ENCODE data around the gene MSLN. TPM values are rescaled to one million over a fixed set of nuclear protein-coding genes. Genes with fewer than 3 reads are reported as not detected.

The MSLN gene
- total and polyA plus RNA-seq, 2 of the 8 experiments (the other 6 are each of a cell fraction or from before 2014, with no cell fraction given) = 0.28 to 0.50 TPM

- FAIRE-seq = no peak
- CTCF ChIA-PET (ENCODE audit: partially characterized antibody) = interaction anchor here (1.0 to 6.0 kb wide), 4 partner anchors 11 to 64 kb away, joined by 3 to 35 read pairs (median 9); no protein-coding TSS in a partner anchor
- no peak overlapping the region for H3K4me2 ChIP-seq (ENCODE audit: insufficient read depth in 1 of 2, low read depth in 2 of 2, low read length in 2 of 2)
- no peak for TF ChIP-seq FOSL1 (IDR thresholded peaks at IDR 0.05; ENCODE audit: insufficient read depth, low read depth, low read length)
- TF ChIP-seq EP300 (IDR thresholded peaks at IDR 0.05; ENCODE audit: borderline replicate concordance in 1 of 2, low read depth in 2 of 2, low read length in 2 of 2) = no peak
Measured at GRCh38 chr16:774086-775001, 13.8 kb downstream of the MSLN start.

More at GRCh38 chr16:774086-775001, 13.8 kb downstream of the MSLN start:
- H2BK12ac ChIP-seq (ENCODE audit: low read depth, low read length) = no peak overlapping the region
- no peaks in the 10 kb centered on the region for H3K79me2 ChIP-seq (ENCODE audit: control insufficient read depth in 1 of 2, insufficient read depth in 2 of 2, low read length in 2 of 2)
- no peak overlapping the region for H3K9ac ChIP-seq (replicated peaks in 1 of 4; ENCODE audit: extremely low read depth in 1 of 4, low read depth in 3 of 4, low read length in 3 of 4)
- no peak overlapping the region for H2BK5ac ChIP-seq (ENCODE audit: low read depth, low read length)
- no peak overlapping the region for H3K56ac ChIP-seq (replicated peaks; ENCODE audit: insufficient read length, low read depth, low read length)
- POLR2A ChIA-PET (ENCODE audit: partially characterized antibody) = interaction anchor here (2.0 kb wide), 1 partner anchor 58 kb away, joined by 8 read pairs; no protein-coding TSS in a partner anchor
- no peak overlapping the region; the same call in 1 of the 2 replicates for H2BK15ac ChIP-seq (ENCODE audit: low read length)
- H4K5ac ChIP-seq (ENCODE audit: insufficient read length, low read depth, low read length) = no peak overlapping the region
- no peaks in the 10 kb centered on the region; the same call in 1 of the 2 replicates for H3K23me2 ChIP-seq (ENCODE audit: low read depth, low read length)
- H3K27me3 ChIP-seq (replicated peaks in 1 of 4; ENCODE audit: control insufficient read depth in 3 of 4, extremely low read depth in 1 of 4, insufficient read depth in 3 of 4, low read length in 3 of 4) = peaks cover 0 to under 1% (median 0%) of the 10 kb centered on the region in 4 experiments; a peak in 2 of 7 replicates
- no peak overlapping the region for H4K91ac ChIP-seq (replicated peaks; ENCODE audit: insufficient read length, low read length)
- H3K9me3 ChIP-seq (ENCODE audit: insufficient read depth in 2 of 2, low read depth in 1 of 2, low read length in 1 of 2) = no peaks in the 10 kb centered on the region
- H3K27ac ChIP-seq (ENCODE audit: low read depth, low read length) = no peak overlapping the region
- H2AFZ ChIP-seq (ENCODE audit: low read length) = no peak overlapping the region
- H4K8ac ChIP-seq (ENCODE audit: extremely low read depth, insufficient read depth, low read length) = no peak overlapping the region
- H3K14ac ChIP-seq (ENCODE audit: insufficient read length) = no peak overlapping the region
- H3K36me3 ChIP-seq (ENCODE audit: control insufficient read depth in 2 of 4, insufficient read depth in 4 of 4, low read length in 3 of 4) = no peaks in the 10 kb centered on the region
- no peak overlapping the region for H3K4me3 ChIP-seq (ENCODE audit: extremely low read depth in 1 of 4, insufficient read depth in 2 of 4, low read depth in 3 of 4, low read length in 4 of 4)
- no peak overlapping the region for H3K18ac ChIP-seq (ENCODE audit: extremely low read depth, low read length)
- no peak overlapping the region for H2BK20ac ChIP-seq (ENCODE audit: low read length)
- H3K79me1 ChIP-seq (ENCODE audit: low read depth, low read length) = no peaks in the 10 kb centered on the region
- H2AK5ac ChIP-seq (ENCODE audit: low read depth, low read length) = no peak overlapping the region
- H3K4me1 ChIP-seq (replicated peaks in 1 of 4; ENCODE audit: control insufficient read depth in 3 of 4, insufficient read depth in 4 of 4, low read length in 3 of 4) = peaks cover 0 to 1% (median under 1%) of the 10 kb centered on the region in 4 experiments; a peak in 2 of 7 replicates
- no peak for DNase-seq (ENCODE audit: low read depth in 1 of 2, low spot score in 2 of 2)
- H3K4ac ChIP-seq (replicated peaks; ENCODE audit: insufficient read length, low read depth, low read length) = no peak overlapping the region
- H2BK120ac ChIP-seq (replicated peaks; ENCODE audit: low read depth, low read length) = no peak overlapping the region
- no peak overlapping the region for H3K23ac ChIP-seq (ENCODE audit: insufficient read length)
- WGBS, 2 experiments (ENCODE audit: extremely low coverage in 1 of 2, insufficient coverage in 1 of 2, insufficient read length in 1 of 2, insufficient replicate concordance in 2 of 2, low coverage in 1 of 2, low lambda C conversion rate in 2 of 2, missing lambda C conversion rate in 1 of 2) = 95% methylated on average over 29 of the region's 46 CpGs; no CpG with 5 or more reads in 1 of the 2 experiments
- peaks cover 0 to 1% of the 10 kb centered on the region in 2 experiments for H4K20me1 ChIP-seq (replicated peaks in 1 of 2; ENCODE audit: control insufficient read depth in 1 of 2, insufficient read depth in 2 of 2, low read length in 2 of 2)
